GM12873 (cell line): ENCODE results near the gene PRR20E.
"Not testable (repeated sequence)": the region's sequence is repeated elsewhere in the genome, so short reads cannot be mapped to it uniquely, and the experiment has no call there.

ENCODE experiments used
- TF ChIP-seq, protein P1 (sequence below): IDR thresholded peaks from 2 replicates; pipeline ENCODE4 v1.5.1; 2012; ENCODE audit warnings: low read depth, mild to moderate bottlenecking, moderate library complexity, low read length, control low read depth; ENCODE audit not compliant: insufficient read depth; ENCODE audit errors: missing control alignments

Gene PRR20E

DNA sequence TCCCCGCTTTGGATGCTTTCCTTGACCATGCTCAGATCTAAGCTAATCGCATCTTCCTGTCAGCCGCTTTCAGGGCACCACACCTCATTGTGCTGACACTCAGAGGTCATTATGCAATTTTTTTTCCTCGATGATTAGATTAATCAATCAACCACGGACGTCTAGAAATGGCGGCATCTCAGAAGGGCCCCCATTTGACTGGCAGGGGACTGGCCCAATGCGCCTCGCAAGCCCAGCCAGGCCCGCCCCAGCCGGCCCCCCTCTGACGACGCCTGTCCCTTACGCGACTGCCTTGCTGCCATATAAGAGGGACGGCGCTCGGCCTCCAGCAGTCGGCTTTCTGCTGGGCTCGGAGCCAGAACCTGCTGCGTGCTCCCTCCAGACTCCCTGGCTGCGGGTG is 19.8 kb upstream of the PRR20E start, which contains the start of gene PRR20B:
Gene PRR20B (plus strand): TSS at position 301 of the 400 bp plus-strand sequence. CDS start 387 bp downstream, outside the sequence.
- TF ChIP-seq, protein P1, sequence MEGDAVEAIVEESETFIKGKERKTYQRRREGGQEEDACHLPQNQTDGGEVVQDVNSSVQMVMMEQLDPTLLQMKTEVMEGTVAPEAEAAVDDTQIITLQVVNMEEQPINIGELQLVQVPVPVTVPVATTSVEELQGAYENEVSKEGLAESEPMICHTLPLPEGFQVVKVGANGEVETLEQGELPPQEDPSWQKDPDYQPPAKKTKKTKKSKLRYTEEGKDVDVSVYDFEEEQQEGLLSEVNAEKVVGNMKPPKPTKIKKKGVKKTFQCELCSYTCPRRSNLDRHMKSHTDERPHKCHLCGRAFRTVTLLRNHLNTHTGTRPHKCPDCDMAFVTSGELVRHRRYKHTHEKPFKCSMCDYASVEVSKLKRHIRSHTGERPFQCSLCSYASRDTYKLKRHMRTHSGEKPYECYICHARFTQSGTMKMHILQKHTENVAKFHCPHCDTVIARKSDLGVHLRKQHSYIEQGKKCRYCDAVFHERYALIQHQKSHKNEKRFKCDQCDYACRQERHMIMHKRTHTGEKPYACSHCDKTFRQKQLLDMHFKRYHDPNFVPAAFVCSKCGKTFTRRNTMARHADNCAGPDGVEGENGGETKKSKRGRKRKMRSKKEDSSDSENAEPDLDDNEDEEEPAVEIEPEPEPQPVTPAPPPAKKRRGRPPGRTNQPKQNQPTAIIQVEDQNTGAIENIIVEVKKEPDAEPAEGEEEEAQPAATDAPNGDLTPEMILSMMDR, result not testable (repeated sequence)

DNA sequence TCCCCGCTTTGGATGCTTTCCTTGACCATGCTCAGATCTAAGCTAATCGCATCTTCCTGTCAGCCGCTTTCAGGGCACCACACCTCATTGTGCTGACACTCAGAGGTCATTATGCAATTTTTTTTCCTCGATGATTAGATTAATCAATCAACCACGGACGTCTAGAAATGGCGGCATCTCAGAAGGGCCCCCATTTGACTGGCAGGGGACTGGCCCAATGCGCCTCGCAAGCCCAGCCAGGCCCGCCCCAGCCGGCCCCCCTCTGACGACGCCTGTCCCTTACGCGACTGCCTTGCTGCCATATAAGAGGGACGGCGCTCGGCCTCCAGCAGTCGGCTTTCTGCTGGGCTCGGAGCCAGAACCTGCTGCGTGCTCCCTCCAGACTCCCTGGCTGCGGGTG is 13.2 kb upstream of the PRR20E start, which contains the start of gene PRR20C:
Gene PRR20C (plus strand): TSS at position 301 of the 400 bp plus-strand sequence. CDS start 387 bp downstream, outside the sequence.
- TF ChIP-seq, protein P1, result not testable (repeated sequence)

DNA sequence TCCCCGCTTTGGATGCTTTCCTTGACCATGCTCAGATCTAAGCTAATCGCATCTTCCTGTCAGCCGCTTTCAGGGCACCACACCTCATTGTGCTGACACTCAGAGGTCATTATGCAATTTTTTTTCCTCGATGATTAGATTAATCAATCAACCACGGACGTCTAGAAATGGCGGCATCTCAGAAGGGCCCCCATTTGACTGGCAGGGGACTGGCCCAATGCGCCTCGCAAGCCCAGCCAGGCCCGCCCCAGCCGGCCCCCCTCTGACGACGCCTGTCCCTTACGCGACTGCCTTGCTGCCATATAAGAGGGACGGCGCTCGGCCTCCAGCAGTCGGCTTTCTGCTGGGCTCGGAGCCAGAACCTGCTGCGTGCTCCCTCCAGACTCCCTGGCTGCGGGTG is 6.7 kb upstream of the PRR20E start, which contains the start of gene PRR20D:
Gene PRR20D (plus strand): TSS at position 301 of the 400 bp plus-strand sequence. CDS start 387 bp downstream, outside the sequence.
- TF ChIP-seq, protein P1, result not testable (repeated sequence)

DNA sequence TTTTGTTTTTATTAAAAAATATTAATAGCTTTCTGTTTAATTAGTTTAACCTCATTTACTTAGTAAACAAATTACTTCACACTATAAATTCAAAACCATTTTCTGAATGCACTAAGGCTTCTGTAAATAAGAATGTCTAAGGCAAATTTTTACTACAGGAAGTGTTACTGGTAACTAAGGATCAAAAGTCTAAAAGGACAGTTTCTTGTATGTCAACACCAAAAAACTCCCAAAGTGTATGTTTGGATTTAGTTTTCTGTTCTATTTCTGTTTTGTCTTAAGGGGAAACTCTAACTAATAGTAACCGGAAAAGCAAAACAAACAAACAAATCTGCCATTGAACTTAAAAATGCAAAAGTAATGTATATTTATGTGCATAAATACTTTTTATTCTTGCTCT is 24.7 kb downstream of the PRR20E start:
- TF ChIP-seq, protein P1, result no peak

DNA sequence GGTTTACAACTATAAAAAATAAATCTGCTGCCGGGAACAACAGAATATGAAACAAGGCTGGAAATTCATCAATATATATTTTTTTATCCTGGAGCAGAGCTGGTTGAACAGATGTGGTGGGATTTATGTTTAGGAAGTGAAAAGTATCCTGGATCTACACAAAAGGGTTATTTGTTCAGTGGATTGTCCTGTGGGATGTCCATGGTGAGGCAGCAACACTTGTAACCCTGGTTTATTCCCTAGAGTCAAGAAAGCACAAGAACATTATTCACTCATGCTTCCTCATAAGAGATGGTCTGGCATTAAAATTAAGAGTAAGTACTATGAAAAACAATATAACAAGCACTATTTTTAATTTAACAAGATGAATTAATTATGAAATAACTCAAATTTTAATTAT is 46.0 kb downstream of the PRR20E start:
- TF ChIP-seq, protein P1, result no peak
